Thyroid gland (tissue), 4 donors: Measurements from ENCODE around the gene FAM228B.
"Not testable (repeated sequence)": the region's sequence is repeated elsewhere in the genome, so short reads cannot be mapped to it uniquely, and the experiment has no call there.

Experiments
- POLR2A ChIP-seq, 2 donors: fragments of 450-650 bp; IDR thresholded peaks; one replicate each; pipeline ENCODE4 v1.6.1; 2017; ENCODE audit warnings: antibody characterized with exemption in 2 of 2, mild to moderate bottlenecking in 2 of 2, moderate library complexity in 1 of 2
- TF ChIP-seq, protein P1 (sequence below), 6 experiments: fragments of 200-600 bp in 3 of 6; fragments of 450-650 bp in 3 of 6; sonication (generic) in 3 of 6; IDR thresholded peaks; one replicate each; pipeline ENCODE4 v1.5.1; 2016 to 2019; ENCODE audit warnings: antibody characterized with exemption in 6 of 6, mild to moderate bottlenecking in 2 of 6, inconsistent platforms in 1 of 6, moderate library complexity in 1 of 6

DNA sequence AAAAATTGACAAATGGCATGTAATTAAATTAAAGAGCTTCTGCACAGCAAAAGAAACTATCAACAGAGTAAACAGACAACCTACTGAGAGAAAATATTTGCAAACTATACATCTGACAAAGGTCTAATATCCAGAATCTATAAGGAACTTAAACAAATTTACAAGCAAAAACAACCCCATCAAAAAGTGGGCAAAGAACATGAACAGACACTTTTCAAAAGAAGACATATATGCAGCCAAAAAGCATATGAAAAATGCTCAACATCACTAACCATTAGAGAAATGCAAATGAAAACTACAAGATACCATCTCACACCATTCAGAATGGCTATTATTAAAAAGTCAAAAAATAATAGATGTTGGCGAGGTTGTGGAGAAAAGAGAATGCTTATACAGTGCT lies 13.8 kb upstream of the FAM228B start:
- TF ChIP-seq, protein P1, sequence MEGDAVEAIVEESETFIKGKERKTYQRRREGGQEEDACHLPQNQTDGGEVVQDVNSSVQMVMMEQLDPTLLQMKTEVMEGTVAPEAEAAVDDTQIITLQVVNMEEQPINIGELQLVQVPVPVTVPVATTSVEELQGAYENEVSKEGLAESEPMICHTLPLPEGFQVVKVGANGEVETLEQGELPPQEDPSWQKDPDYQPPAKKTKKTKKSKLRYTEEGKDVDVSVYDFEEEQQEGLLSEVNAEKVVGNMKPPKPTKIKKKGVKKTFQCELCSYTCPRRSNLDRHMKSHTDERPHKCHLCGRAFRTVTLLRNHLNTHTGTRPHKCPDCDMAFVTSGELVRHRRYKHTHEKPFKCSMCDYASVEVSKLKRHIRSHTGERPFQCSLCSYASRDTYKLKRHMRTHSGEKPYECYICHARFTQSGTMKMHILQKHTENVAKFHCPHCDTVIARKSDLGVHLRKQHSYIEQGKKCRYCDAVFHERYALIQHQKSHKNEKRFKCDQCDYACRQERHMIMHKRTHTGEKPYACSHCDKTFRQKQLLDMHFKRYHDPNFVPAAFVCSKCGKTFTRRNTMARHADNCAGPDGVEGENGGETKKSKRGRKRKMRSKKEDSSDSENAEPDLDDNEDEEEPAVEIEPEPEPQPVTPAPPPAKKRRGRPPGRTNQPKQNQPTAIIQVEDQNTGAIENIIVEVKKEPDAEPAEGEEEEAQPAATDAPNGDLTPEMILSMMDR (IDR thresholded peaks at IDR 0.05), result not testable (repeated sequence)
- TF ChIP-seq POLR2A (IDR thresholded peaks at IDR 0.05), result not testable (repeated sequence)
